Limb (tissue), 2 donors: Measurements from ENCODE around the gene SETD1B.
A peak's percentile ranks its signal among the peaks of the same experiment; 100 is the strongest.

Source experiments
- DNase-seq, 2 donors: peaks; one replicate each; pipeline ENCODE4 v3.0.0-alpha.2; 2016; ENCODE audit errors: extremely low spot score in 2 of 2

Gene SETD1B

GRCh38 chr12:121807642-121808347, 4.0 kb downstream of the SETD1B start:
- no peak for DNase-seq

DNA sequence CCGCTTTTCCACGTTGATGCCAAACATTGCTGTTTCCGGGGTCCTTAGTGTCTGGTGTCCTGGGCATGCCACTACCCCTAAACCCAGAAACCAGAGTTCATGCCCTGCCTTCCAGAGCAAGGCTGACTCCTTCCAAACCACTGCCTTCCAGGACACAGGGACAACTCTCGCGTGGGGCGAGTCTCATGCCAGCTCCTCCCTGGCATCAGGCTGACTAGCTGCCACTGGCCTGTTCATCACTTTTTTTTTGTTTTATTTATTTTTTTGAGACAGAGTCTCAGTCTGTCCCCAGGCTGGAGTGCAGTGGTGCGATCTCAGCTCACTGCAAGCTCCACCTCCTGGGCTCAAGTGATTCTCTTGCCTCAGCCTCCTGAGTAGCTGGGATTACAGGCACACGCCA, 4.8 kb downstream of the SETD1B start:
- no peak for DNase-seq

DNA sequence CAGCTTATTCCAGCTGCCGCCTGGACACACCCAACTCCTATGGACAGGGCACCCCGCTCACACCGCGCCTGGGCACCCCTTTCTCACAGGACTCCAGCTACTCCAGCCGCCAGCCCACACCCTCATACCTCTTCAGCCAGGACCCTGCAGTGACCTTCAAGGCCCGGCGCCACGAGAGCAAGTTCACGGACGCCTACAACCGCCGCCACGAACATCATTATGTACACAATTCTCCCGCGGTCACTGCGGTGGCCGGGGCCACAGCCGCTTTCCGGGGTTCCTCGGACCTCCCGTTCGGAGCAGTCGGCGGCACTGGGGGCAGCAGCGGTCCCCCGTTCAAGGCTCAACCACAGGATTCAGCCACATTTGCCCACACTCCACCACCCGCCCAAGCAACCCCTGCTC, 5.9 kb downstream of the SETD1B start:
- DNase-seq: no peak

DNA sequence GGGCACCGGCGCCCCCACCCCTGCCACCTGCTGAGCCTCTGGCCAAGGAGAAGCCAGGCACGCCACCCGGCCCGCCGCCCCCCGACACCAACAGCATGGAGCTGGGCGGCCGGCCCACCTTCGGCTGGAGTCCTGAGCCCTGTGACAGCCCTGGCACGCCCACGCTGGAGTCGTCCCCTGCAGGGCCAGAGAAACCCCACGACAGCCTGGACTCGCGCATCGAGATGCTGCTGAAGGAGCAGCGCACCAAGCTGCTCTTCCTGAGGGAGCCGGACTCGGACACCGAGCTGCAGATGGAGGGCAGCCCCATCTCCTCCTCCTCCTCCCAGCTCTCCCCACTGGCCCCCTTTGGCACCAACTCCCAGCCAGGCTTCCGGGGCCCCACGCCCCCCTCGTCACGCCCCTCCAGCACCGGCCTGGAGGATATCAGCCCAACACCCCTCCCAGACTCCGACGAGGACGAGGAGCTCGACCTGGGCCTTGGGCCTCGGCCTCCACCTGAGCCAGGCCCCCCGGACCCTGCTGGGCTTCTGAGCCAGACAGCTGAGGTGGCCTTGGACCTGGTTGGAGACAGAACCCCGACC, 6.5 kb downstream of the SETD1B start:
- peak in 1 of 2 donors; percentile 27 for DNase-seq

GRCh38 chr12:121810833-121811433, 7.1 kb downstream of the SETD1B start:
- DNase-seq: peak in 1 of 2 donors; percentile 28

- DNase-seq: peak; percentile 82 to 89
Measured at GRCh38 chr12:121811434-121812319, 7.9 kb downstream of the SETD1B start.

DNA sequence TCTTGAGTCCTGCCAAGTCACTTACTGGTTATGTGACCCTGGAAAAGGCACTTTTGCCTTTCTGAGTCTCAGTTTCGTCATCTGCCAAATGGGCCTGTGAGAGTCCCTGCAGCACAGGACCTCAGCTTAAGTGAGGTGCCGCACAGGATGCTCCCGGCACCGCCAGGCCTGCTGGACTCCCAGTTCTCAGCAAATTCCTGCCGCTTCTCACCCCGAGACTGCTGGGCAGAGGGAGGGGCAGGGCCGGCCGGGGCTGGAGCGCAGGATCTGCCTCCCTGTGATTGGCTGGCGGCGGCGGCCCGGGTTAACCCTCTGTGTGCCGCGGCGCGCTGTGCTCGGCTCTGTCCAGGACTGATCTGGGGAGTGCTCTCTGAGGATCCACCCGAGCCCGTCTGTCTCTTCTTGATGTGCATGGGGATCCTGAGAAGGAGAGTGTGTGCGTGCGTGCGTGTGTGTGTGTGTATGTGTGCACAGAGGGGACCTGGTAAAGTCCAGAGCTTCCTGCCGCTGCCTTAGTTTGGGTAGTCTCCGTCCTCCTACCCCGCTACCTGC, 8.6 kb downstream of the SETD1B start:
- DNase-seq: peak in 1 of 2 donors; percentile 81

GRCh38 chr12:121812921-121813896, 9.4 kb downstream of the SETD1B start:
- DNase-seq: no peak

DNA sequence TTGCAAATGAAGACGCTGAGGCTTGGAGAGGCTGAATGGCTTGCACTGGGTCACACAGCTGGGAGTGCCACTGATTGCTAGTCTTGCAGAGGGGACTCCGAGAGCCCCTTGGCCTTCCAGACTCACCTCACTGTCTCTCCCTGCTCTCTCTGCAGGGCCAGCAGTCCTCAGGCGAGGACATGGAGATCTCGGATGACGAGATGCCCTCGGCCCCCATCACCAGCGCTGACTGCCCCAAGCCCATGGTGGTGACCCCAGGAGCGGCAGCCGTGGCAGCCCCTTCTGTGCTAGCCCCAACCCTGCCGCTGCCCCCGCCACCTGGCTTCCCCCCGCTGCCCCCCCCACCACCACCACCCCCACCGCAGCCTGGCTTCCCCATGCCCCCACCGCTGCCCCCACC, 10.1 kb downstream of the SETD1B start:
- DNase-seq: peak in 1 of 2 donors; percentile 27

- DNase-seq: peak in 1 of 2 donors; percentile 23
Measured at GRCh38 chr12:121814429-121815119, 10.8 kb downstream of the SETD1B start.

DNA sequence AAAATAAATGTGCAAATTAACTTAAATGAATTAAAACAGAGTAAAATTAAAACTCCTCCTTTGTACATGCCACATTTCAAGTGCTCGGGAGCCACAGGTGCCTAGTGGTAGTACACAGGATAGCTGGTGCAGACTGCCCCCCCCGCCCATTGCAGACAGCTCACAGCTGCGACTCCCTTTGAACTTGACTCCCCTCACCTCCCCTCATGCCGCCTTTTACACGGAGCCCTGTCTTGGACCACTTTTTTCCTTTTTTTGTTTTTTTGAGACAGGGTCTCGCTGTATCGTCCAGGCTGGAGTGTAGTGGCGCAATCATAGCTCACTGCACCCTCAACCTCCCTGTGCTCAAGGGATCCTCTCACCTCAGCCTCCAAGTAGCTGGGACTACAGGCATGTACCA, 11.5 kb downstream of the SETD1B start:
- DNase-seq: no peak

GRCh38 chr12:121816925-121817647, 13.3 kb downstream of the SETD1B start:
- peak in 1 of 2 donors; percentile 23 for DNase-seq

DNA sequence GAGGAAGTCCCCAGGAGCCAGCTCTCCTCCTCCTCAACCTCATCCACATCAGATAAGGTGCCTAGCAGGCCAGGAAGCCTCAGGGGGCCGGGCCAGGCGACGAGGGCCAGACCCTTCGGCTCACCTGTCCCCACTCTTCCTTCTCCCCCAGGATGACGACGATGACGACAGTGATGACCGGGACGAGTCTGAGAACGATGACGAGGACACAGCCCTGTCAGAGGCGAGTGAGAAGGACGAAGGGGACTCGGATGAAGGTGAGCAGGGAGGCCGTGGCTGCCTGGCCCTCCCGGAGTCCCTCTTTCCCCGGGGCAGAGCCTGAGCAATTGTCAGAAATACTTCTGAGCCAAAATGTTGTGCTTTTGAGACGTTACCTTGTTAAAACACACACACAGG, 13.8 kb downstream of the SETD1B start:
- no peak for DNase-seq

DNA sequence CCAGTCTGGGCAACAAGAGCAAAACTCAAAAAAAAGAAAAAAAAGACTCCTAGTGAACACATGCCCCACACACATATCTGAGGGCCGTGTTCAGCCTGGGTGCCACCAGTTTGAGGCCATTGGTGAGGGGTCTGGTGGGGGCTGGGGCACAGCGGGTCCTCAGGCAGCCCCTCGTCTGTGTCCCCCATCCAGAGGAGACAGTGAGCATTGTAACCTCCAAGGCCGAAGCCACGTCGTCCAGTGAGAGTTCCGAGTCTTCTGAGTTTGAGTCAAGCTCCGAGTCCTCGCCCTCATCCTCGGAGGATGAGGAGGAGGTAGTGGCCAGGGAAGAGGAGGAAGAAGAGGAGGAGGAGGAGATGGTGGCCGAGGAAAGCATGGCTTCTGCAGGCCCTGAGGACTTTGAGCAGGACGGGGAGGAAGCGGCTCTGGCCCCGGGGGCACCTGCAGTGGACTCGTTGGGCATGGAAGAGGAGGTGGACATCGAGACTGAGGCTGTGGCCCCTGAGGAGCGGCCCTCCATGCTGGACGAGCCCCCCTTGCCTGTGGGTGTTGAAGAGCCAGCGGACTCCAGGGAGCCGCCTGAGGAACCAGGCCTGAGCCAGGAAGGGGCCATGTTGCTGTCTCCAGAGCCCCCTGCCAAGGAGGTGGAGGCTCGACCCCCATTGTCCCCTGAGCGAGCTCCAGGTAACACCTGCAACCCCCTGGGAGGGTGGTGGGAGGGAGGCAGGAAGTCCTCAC, 15.6 kb downstream of the SETD1B start:
- DNase-seq: no peak

DNA sequence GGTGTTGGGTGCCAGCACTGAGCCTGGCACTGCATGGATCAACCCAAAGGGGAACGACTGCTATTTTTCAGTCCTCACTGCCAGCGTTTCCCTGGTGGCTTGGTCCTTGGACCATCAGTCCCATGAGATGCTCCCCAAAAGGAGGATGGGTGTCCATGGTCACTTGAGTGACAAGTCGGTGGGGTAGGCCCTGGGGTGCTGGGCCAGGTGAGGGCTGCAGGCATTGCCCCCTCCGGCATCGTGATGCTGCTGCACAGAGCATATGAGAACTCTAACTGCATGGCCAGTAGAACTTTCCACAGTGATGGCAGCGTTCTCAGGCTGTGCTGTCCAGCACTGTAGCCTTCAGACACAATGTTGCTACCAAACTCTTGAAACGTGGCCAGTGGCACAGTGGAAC, 16.2 kb downstream of the SETD1B start:
- no peak for DNase-seq

GRCh38 chr12:121822393-121823100, 18.7 kb downstream of the SETD1B start:
- no peak for DNase-seq

- no peak for DNase-seq
Measured at GRCh38 chr12:121823101-121823726, 19.4 kb downstream of the SETD1B start.
